Caco-2 (cell line): ENCODE results near the gene TMA7B. TPM values are rescaled to one million over a fixed set of nuclear protein-coding genes. Genes with fewer than 3 reads are reported as not detected.

Experiments
- BruUV-seq: library from RNA; stranded (reverse); fragments of 400-500 nt; replicated peaks from 2 replicates; lab custom pipeline; 2021; lab: Mats Ljungman, UMichigan
- CTCF ChIA-PET: fragments of 300-600 bp; sonication (Branson Sonifier 250); formaldehyde crosslinking; loops from one replicate; lab custom pipeline; 2022; ENCODE audit warnings: antibody characterized with exemption; lab: Charles Lee
- POLR2A ChIA-PET: fragments of 300-600 bp; sonication (Branson Sonifier 250); formaldehyde crosslinking; loops from one replicate; lab custom pipeline; 2022; ENCODE audit warnings: antibody characterized with exemption; lab: Charles Lee
- DNase-seq, 2 experiments: peaks; one replicate each; pipeline versions ENCODE4 v3.0.0 to v3.0.0-alpha.2; 2020 to 2022
- H3K27me3 ChIP-seq: replicated peaks from 2 replicates; pipeline ENCODE4 v1.6.0; 2011; ENCODE audit warnings: low read length; ENCODE audit not compliant: control insufficient read depth, insufficient read depth
- H3K36me3 ChIP-seq: 2 replicates; pipeline ENCODE4 v1.5.1; 2011; ENCODE audit warnings: low read length; ENCODE audit not compliant: control insufficient read depth, insufficient read depth
- H3K4me1 ChIP-seq: fragments of 250-450 bp; sonication (Bioruptor Pico); 2 replicates; pipeline ENCODE4 v1.5.1; 2020; ENCODE audit warnings: mild to moderate bottlenecking
- H3K4me3 ChIP-seq: 2 replicates; pipeline ENCODE4 v1.5.1; 2011; ENCODE audit warnings: low read depth, mild to moderate bottlenecking, control low read depth, low read length
- H3K9me3 ChIP-seq: fragments of 250-450 bp; sonication (Bioruptor Pico); 2 replicates; pipeline ENCODE4 v1.5.1; 2020; ENCODE audit warnings: mild to moderate bottlenecking, moderate library complexity
- H3K27ac Mint-ChIP-seq: one replicate; pipeline ENCODE4 v1.8.0; 2022; ENCODE audit warnings: mixed read lengths; ENCODE audit not compliant: unreplicated experiment
- H3K27me3 Mint-ChIP-seq: one replicate; pipeline ENCODE4 v1.8.0; 2022; ENCODE audit warnings: mixed read lengths; ENCODE audit not compliant: insufficient read depth, unreplicated experiment
- H3K36me3 Mint-ChIP-seq: one replicate; pipeline ENCODE4 v1.8.0; 2022; ENCODE audit warnings: mild to moderate bottlenecking, mixed read lengths; ENCODE audit not compliant: insufficient read depth, unreplicated experiment
- H3K4me1 Mint-ChIP-seq: one replicate; pipeline ENCODE4 v1.8.0; 2022; ENCODE audit warnings: low read depth, mixed read lengths; ENCODE audit not compliant: unreplicated experiment
- H3K4me3 Mint-ChIP-seq: one replicate; pipeline ENCODE4 v1.8.0; 2022; ENCODE audit warnings: mild to moderate bottlenecking, moderate library complexity, mixed read lengths; ENCODE audit not compliant: unreplicated experiment
- H3K9me3 Mint-ChIP-seq: one replicate; pipeline ENCODE4 v1.8.0; 2022; ENCODE audit warnings: mixed read lengths; ENCODE audit not compliant: unreplicated experiment
- CTCF ChIP-seq, 2 experiments: fragments of 200-600 bp in 1 of 2; IDR thresholded peaks; 1 replicate in 1 of 2; 2 replicates in 1 of 2; pipeline versions ENCODE4 v1.5.1 to v1.8.0; 2011 to 2022; ENCODE audit warnings: antibody characterized with exemption in 1 of 2, control low read depth in 1 of 2, inconsistent platforms in 1 of 2, low read depth in 1 of 2, low read length in 1 of 2, mild to moderate bottlenecking in 1 of 2, moderate library complexity in 1 of 2; ENCODE audit not compliant: insufficient read depth in 1 of 2, severe bottlenecking in 1 of 2, unreplicated experiment in 1 of 2
- intact Hi-C: fragments of 100-400 bp; cut with micrococcal nuclease; formaldehyde crosslinking; loops from one replicate; pipeline ENCODE4 v1.10.0; 2022; ENCODE audit not compliant: unreplicated experiment
- total RNA-seq: library from RNA; stranded (reverse); gene quantifications from 2 replicates; pipeline ENCODE4 v1.2.3, GENCODE V29; 2022

Gene TMA7B
- total RNA-seq, 1 experiment from 2014 or later, result not detected

- POLR2A ChIA-PET, result no interaction called here
- CTCF ChIA-PET, result interaction anchor here (0.5 to 2.1 kb wide), 8 partner anchors 10 to 456 kb away, joined by 3 to 13 read pairs (median 5); partner anchors contain the start of gene FAM83F
- H3K4me3 Mint-ChIP-seq, result no peak overlapping the region
- Histone ChIP-seq H3K9me3 (no peaks in the 10 kb centered on the region), H3K4me1 (no peaks in the 10 kb centered on the region), H3K36me3 (no peaks in the 10 kb centered on the region), H3K27me3 (no peaks in the 10 kb centered on the region), H3K4me3 (no peak overlapping the region)
- no peaks in the 10 kb centered on the region for H3K4me1 Mint-ChIP-seq
- intact Hi-C loops, result loop anchor here (5.0 kb wide), 1 partner anchor 44 kb away; no protein-coding TSS in a partner anchor
- no peak for DNase-seq
- no peak overlapping the region for H3K27ac Mint-ChIP-seq
- no peak for TF ChIP-seq CTCF (IDR thresholded peaks at IDR 0.05; ENCODE audit: insufficient read depth in 1 of 2, low read depth in 1 of 2, low read length in 1 of 2, severe bottlenecking in 1 of 2, unreplicated experiment in 1 of 2)
- no peaks in the 10 kb centered on the region for H3K9me3 Mint-ChIP-seq
- no TSS peak for BruUV-seq
- H3K27me3 Mint-ChIP-seq, result peaks cover 3% of the 10 kb centered on the region
- H3K36me3 Mint-ChIP-seq, result no peaks in the 10 kb centered on the region
Observed at GRCh38 chr22:39953101-39953500, 7.1 kb upstream of the TMA7B start.

GRCh38 chr22:39954584-39955055, 5.6 kb upstream of the TMA7B start:
- H3K36me3 Mint-ChIP-seq, result no peaks in the 10 kb centered on the region
- no peaks in the 10 kb centered on the region for H3K4me1 ChIP-seq
- BruUV-seq, result no TSS peak
- TF ChIP-seq CTCF (IDR thresholded peaks at IDR 0.05; ENCODE audit: insufficient read depth in 1 of 2, low read depth in 1 of 2, low read length in 1 of 2, severe bottlenecking in 1 of 2, unreplicated experiment in 1 of 2), result no peak
- no peaks in the 10 kb centered on the region for H3K9me3 ChIP-seq
- ChIA-PET CTCF (interaction anchor here (2.1 kb wide), 1 partner anchor 70 kb away, joined by 13 read pairs; no protein-coding TSS in a partner anchor), POLR2A (no interaction called here)
- no peak overlapping the region for H3K4me3 Mint-ChIP-seq
- no peaks in the 10 kb centered on the region for H3K9me3 Mint-ChIP-seq
- no peak for DNase-seq
- no peak overlapping the region for H3K4me3 ChIP-seq
- no peak overlapping the region for H3K27ac Mint-ChIP-seq
- no peaks in the 10 kb centered on the region for H3K36me3 ChIP-seq
- H3K4me1 Mint-ChIP-seq, result no peaks in the 10 kb centered on the region
- H3K27me3 ChIP-seq, result no peaks in the 10 kb centered on the region
- peaks cover 3% of the 10 kb centered on the region for H3K27me3 Mint-ChIP-seq
- intact Hi-C loops, result loop anchor here (5.0 kb wide), 1 partner anchor 43 kb away; no protein-coding TSS in a partner anchor

- no peaks in the 10 kb centered on the region for H3K4me1 Mint-ChIP-seq
- no peaks in the 10 kb centered on the region for H3K9me3 ChIP-seq
- BruUV-seq, result no TSS peak
- no peak for TF ChIP-seq CTCF (IDR thresholded peaks at IDR 0.05; ENCODE audit: insufficient read depth in 1 of 2, low read depth in 1 of 2, low read length in 1 of 2, severe bottlenecking in 1 of 2, unreplicated experiment in 1 of 2)
- no peaks in the 10 kb centered on the region for H3K4me1 ChIP-seq
- H3K27ac Mint-ChIP-seq, result no peak overlapping the region
- no peak overlapping the region for H3K4me3 ChIP-seq
- no peaks in the 10 kb centered on the region for H3K36me3 ChIP-seq
- no peak overlapping the region for H3K4me3 Mint-ChIP-seq
- no peak for DNase-seq
- H3K27me3 ChIP-seq, result no peaks in the 10 kb centered on the region
- ChIA-PET CTCF (no interaction called here), POLR2A (no interaction called here)
- intact Hi-C loops, result no loop called here
- no peaks in the 10 kb centered on the region for H3K27me3 Mint-ChIP-seq
- H3K36me3 Mint-ChIP-seq, result no peaks in the 10 kb centered on the region
- no peaks in the 10 kb centered on the region for H3K9me3 Mint-ChIP-seq
Observed at GRCh38 chr22:39955675-39956074, 4.5 kb upstream of the TMA7B start.
